Activated CD8-positive, alpha-beta T cell treated with anti-CD3 and anti-CD28 coated beads, Interleukin-2, amount 10 ng/mL, durations not matched to agents 7 days and 5 days (primary cell): Measurements from ENCODE around the gene RBFOX1. TPM values are rescaled to one million over a fixed set of nuclear protein-coding genes. Genes with fewer than 3 reads are reported as not detected.

Experiments
- ATAC-seq: fragments of 150-1000 bp; cut with Tn5 transposase; one replicate; pipeline ENCODE4 v1.10.0; 2021; ENCODE audit warnings: moderate library complexity
- CTCF ChIA-PET: fragments of 350-600 bp; sonication (Branson Sonifier 250); formaldehyde crosslinking; loops from one replicate; lab custom pipeline; 2021; ENCODE audit warnings: antibody characterized with exemption; lab: Charles Lee
- POLR2A ChIA-PET: fragments of 350-600 bp; sonication (Branson Sonifier 250); formaldehyde crosslinking; loops from one replicate; lab custom pipeline; 2021; ENCODE audit warnings: antibody characterized with exemption; lab: Charles Lee
- DNase-seq: peaks from one replicate; pipeline ENCODE4 v3.0.0-alpha.2; 2020
- H3K27ac Mint-ChIP-seq: one replicate; pipeline ENCODE4 v1.8.0; 2021; ENCODE audit warnings: mild to moderate bottlenecking, mixed read lengths
- H3K27me3 Mint-ChIP-seq: one replicate; pipeline ENCODE4 v1.8.0; 2021; ENCODE audit warnings: low read depth, mixed read lengths
- H3K36me3 Mint-ChIP-seq: one replicate; pipeline ENCODE4 v1.8.0; 2021; ENCODE audit warnings: low read depth, mixed read lengths
- H3K4me1 Mint-ChIP-seq: one replicate; pipeline ENCODE4 v1.8.0; 2021; ENCODE audit warnings: low read depth, mixed read lengths
- H3K4me3 Mint-ChIP-seq: one replicate; pipeline ENCODE4 v1.8.0; 2021; ENCODE audit warnings: mild to moderate bottlenecking, mixed read lengths
- H3K9me3 Mint-ChIP-seq: one replicate; pipeline ENCODE4 v1.8.0; 2022; ENCODE audit warnings: mixed read lengths; ENCODE audit not compliant: insufficient read depth
- total RNA-seq, 2 experiments: library from RNA; stranded (reverse); gene quantifications; one replicate each; pipeline ENCODE4 v1.2.3, GENCODE V29; 2021

RBFOX1 gene
- total RNA-seq, 2 experiments from 2014 or later: not detected

DNA sequence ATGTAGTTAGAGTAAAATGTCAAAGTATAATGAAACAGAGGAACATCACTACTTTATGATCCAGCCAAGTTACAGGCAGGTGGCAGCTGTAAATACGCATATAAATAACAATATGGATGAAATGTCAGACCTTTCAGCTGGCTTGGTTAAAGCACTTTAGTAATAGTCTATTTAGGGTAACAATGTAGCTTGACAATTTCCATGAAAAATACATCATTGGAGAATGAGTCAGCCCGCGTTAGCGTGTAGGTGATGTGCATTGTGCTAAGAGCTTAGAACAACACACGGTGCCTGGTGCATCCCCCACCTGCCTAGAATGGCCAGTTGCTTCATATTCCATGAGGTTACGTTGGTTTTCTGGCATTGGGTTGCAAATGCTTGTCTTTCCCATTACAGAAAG lies 119.4 kb downstream of the RBFOX1 start:
- ChIA-PET CTCF (no interaction called here), POLR2A (no interaction called here)
- H3K27ac Mint-ChIP-seq: no peak overlapping the region

DNA sequence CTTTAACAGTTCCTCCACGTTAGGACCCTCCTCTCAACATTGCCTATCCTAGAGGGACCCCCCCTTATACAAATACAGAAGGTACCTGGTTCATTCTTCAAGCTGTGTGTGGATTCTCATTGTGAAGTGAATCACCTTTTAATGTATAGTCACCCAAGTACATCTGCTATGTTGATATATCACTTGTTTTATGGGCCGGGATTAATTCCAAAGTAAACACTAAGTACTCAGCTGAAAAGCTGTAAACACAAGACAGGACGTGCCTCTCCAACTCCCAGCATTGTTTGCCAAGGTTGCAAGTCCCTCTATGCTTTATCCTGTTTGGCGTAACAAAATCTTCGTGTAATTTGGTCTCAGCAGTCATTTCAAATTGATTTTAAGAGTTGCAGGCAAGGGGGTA lies 123.6 kb downstream of the RBFOX1 start:
- DNase-seq (no peak), ATAC-seq (no peak)
- CTCF ChIA-PET: no interaction called here
- POLR2A ChIA-PET: no interaction called here
- Mint-ChIP-seq H3K27ac (no peak overlapping the region), H3K27me3 (no peaks in the 10 kb centered on the region), H3K36me3 (no peaks in the 10 kb centered on the region), H3K4me3 (no peak overlapping the region), H3K9me3 (peaks cover 13% of the 10 kb centered on the region), H3K4me1 (no peaks in the 10 kb centered on the region)

More for the DNA sequence above, 119.4 kb downstream of the RBFOX1 start:
- DNase-seq (no peak), ATAC-seq (no peak)
- H3K36me3 Mint-ChIP-seq: no peaks in the 10 kb centered on the region
- no peak overlapping the region for H3K4me3 Mint-ChIP-seq
- no peaks in the 10 kb centered on the region for H3K27me3 Mint-ChIP-seq
- peaks cover 13% of the 10 kb centered on the region for H3K9me3 Mint-ChIP-seq
- no peaks in the 10 kb centered on the region for H3K4me1 Mint-ChIP-seq

DNA sequence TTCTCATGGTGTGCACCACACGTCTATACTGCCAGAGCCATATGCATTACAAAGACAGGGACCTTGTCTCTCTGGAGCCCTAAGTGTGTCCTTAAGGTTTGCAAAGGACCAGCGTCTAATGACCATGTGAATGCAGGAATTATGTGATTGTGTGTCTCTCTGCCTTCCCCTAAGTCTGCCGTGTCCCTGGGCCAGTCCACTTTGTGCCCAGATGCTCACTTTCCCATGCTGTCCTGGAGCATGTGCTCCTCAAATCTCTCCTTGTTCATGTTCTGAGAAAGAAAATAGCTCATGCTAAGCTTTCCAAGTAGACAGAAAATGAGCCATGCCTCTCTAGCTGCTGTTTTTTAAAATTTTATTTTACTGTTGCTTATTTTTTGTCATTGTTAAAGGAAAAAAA lies 125.5 kb downstream of the RBFOX1 start:
- H3K36me3 Mint-ChIP-seq: no peaks in the 10 kb centered on the region
- ChIA-PET CTCF (no interaction called here), POLR2A (no interaction called here)
- no peak for DNase-seq
- no peak for ATAC-seq
- H3K4me1 Mint-ChIP-seq: no peaks in the 10 kb centered on the region
- no peak overlapping the region for H3K27ac Mint-ChIP-seq
- H3K27me3 Mint-ChIP-seq: no peaks in the 10 kb centered on the region
- no peak overlapping the region for H3K4me3 Mint-ChIP-seq
- peaks cover 13% of the 10 kb centered on the region for H3K9me3 Mint-ChIP-seq

DNA sequence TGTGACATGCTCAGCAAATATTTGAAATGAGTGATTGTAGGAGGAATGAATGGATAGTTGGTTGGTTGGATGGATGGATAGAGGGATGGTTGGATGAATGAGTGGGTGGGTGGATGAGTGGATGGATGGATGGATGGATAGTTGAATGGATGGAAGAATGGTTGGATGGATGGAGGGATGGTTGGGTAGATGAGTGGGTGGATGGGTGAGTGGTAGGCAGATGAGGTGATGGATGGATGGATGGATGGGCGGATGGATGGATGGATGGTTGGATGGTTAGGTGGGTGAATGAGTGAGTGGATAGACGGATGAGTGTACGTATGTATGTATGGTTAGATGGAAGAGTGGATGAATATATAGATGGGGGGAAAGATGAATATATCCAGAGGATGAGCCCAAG lies 137.7 kb downstream of the RBFOX1 start:
- no peaks in the 10 kb centered on the region for H3K36me3 Mint-ChIP-seq
- no peaks in the 10 kb centered on the region for H3K4me1 Mint-ChIP-seq
- POLR2A ChIA-PET: no interaction called here
- H3K27me3 Mint-ChIP-seq: no peaks in the 10 kb centered on the region
- CTCF ChIA-PET: no interaction called here
- no peak for DNase-seq
- no peak overlapping the region for H3K27ac Mint-ChIP-seq
- H3K9me3 Mint-ChIP-seq: peaks cover 8% of the 10 kb centered on the region
- H3K4me3 Mint-ChIP-seq: no peak overlapping the region
- no peak for ATAC-seq

DNA sequence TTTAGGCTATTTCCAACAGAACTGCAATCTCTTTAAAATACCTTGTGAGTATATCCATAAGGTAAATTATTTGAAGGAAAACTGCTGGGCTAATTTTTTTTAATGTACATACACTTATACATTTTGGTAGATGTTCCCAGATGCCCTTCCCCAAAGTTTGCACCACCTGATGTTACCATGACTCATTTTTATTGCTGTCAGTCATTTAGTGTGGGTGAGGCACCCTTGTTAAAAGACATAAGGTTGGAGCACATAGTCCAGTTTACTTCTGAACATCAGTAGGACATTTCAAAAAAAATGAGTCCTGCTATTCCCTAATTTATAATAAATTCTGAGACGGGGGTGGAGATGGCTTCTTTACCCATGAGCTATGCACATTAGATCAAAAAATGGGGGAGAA lies 138.6 kb downstream of the RBFOX1 start:
- CTCF ChIA-PET: no interaction called here
- no peak for ATAC-seq

DNA sequence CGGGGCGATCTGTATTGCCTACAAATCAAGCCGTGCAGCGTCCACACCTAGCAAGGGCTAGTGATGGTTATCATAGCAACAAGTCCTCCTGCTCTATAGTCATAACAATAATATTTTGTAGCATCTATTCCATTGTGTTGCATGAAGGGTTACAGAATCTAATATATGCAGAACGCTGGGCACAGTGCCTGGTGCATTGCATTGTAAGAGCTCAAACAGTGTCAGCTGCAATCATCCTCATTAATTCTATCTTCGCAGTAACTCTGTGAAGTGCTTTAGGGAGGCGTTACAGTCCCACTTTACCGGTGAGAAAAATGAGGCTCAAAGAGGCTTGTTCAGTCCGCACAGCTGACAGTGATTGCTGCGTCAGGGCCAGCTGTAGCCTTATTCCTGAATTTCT lies 149.4 kb downstream of the RBFOX1 start:
- H3K4me1 Mint-ChIP-seq: no peaks in the 10 kb centered on the region
- H3K4me3 Mint-ChIP-seq: no peak overlapping the region
- H3K27ac Mint-ChIP-seq: no peak overlapping the region
- ChIA-PET POLR2A (no interaction called here), CTCF (no interaction called here)
- no peaks in the 10 kb centered on the region for H3K36me3 Mint-ChIP-seq
- no peaks in the 10 kb centered on the region for H3K27me3 Mint-ChIP-seq
- ATAC-seq (no peak), DNase-seq (no peak)
- H3K9me3 Mint-ChIP-seq: peaks cover 4% of the 10 kb centered on the region

More for the DNA sequence above, 138.6 kb downstream of the RBFOX1 start:
- no peak for DNase-seq
- Mint-ChIP-seq H3K27ac (no peak overlapping the region), H3K9me3 (peaks cover 8% of the 10 kb centered on the region), H3K4me3 (no peak overlapping the region), H3K36me3 (no peaks in the 10 kb centered on the region), H3K4me1 (no peaks in the 10 kb centered on the region), H3K27me3 (no peaks in the 10 kb centered on the region)
- POLR2A ChIA-PET: no interaction called here

DNA sequence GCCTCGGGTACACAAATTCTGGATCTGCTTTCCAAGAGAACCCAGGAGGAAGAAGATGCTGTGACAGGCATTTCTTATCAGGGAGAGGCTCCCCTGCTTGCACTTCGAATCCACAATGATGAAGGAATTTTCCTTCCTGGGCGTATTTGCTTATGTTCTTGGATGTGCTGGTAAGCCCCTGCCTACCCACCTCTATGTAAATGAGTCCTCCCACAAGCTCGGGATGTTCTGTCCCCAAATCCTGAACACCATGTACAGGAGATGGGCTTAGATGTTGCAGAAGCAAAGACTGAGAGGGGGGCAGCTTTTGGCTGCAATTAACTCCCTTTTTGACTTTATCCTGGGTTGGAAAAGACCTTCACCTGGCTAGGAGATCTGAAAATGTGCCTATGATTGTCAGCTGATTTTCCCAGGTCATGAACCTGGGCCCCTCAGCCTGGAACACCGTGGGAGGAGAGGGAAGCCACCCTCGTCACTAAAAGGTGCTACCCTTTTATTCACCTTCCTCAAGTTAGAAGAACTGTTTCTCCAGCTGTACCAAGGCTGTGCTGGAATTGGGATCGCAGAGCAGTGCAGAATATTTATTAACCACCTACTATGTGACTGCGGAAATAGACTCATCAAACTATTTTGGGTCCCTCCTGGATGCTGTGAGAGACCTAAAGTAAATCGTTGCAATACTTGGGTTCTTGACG lies 150.1 kb downstream of the RBFOX1 start:
- no peak for DNase-seq
- H3K36me3 Mint-ChIP-seq: no peaks in the 10 kb centered on the region
- no peaks in the 10 kb centered on the region for H3K27me3 Mint-ChIP-seq
- H3K9me3 Mint-ChIP-seq: peaks cover 4% of the 10 kb centered on the region
- H3K27ac Mint-ChIP-seq: no peak overlapping the region
- H3K4me3 Mint-ChIP-seq: no peak overlapping the region
- H3K4me1 Mint-ChIP-seq: no peaks in the 10 kb centered on the region
- ATAC-seq: no peak
- ChIA-PET CTCF (no interaction called here), POLR2A (no interaction called here)

DNA sequence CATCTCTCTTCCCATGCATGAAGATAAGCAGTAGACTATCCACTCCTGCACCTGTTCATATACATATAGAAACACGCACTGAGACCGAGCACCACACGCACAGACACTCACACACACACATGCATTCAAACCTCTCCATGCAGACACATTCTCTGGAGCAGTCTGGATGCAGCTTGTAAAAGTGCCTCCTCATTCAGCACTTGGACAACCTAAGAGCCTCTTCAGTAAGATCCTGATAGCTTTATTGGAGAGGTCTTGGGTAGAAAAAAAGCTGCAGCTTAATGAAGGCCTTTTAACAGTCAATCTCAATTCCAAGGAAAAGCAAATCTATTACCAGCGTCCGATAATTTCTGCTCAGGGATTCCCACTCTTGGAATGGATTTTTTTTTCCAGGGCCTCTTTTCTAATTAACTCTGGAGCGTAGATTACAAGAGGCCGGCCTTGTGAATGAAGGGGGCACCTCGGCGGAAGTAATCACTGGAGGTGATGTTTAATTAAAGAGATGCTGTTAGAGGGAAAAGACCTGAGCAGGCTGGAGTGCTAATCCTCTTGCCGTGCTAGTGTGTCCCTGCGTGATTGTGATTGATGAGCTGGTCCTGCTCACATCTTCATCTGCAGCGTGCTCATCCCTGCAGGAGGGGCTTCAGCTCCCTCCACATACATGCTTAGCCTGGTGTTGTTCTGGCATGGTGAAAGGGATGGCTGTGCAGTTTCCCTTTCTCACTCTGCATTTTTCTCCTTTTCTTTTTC lies 155.1 kb downstream of the RBFOX1 start:
- no peaks in the 10 kb centered on the region for H3K27me3 Mint-ChIP-seq
- ATAC-seq (no peak), DNase-seq (no peak)
- no peaks in the 10 kb centered on the region for H3K4me1 Mint-ChIP-seq
- H3K9me3 Mint-ChIP-seq: peaks cover 3% of the 10 kb centered on the region
- ChIA-PET CTCF (no interaction called here), POLR2A (no interaction called here)
- no peaks in the 10 kb centered on the region for H3K36me3 Mint-ChIP-seq
- no peak overlapping the region for H3K27ac Mint-ChIP-seq
- H3K4me3 Mint-ChIP-seq: no peak overlapping the region

DNA sequence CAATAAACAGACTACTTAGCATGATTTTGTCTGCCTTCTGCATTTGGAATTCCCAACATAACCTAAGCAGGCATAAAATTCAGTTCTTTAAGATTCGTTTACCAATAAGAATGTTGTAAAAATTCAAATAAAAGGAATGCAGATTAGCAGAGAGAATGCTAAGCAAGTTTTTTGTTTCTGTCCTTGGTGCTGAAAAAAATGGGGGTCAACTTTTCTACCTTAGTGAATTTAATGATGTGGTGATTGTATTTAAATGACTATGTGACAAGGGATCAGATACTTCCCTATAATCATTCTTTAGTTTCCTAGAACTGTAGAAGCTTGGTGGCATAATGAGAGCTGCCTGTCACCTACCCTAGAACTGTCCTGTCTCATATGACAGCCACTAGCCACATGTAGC lies 159.5 kb downstream of the RBFOX1 start:
- H3K36me3 Mint-ChIP-seq: no peaks in the 10 kb centered on the region

DNA sequence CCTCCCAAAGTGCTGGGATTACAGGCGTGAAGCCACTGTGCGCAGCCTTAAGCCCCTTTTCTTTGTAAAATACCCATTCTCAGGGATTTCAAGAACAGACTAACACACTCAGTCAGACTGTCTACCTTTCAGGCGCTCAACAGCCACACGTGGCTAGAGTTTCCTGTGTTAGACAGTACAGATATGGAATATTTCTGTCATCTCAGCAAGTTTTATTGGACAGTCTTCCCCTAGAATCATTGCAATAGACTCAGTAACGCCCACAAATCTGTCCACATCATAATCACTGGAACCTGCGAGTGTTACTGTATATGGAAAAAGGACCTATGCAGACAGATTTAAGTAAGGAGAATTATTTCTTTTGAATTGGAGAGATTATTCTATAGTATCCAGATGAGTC lies 160.5 kb downstream of the RBFOX1 start:
- peaks cover 14% of the 10 kb centered on the region for H3K9me3 Mint-ChIP-seq
- ATAC-seq: no peak
- POLR2A ChIA-PET: no interaction called here
- CTCF ChIA-PET: no interaction called here
- H3K27me3 Mint-ChIP-seq: no peaks in the 10 kb centered on the region
- no peaks in the 10 kb centered on the region for H3K36me3 Mint-ChIP-seq
- H3K4me3 Mint-ChIP-seq: no peak overlapping the region
- H3K27ac Mint-ChIP-seq: no peak overlapping the region
- no peaks in the 10 kb centered on the region for H3K4me1 Mint-ChIP-seq
- DNase-seq: no peak

More for the DNA sequence above, 159.5 kb downstream of the RBFOX1 start:
- H3K4me1 Mint-ChIP-seq: no peaks in the 10 kb centered on the region
- peaks cover 10% of the 10 kb centered on the region for H3K9me3 Mint-ChIP-seq
- no peak for DNase-seq
- ChIA-PET CTCF (no interaction called here), POLR2A (no interaction called here)
- no peak overlapping the region for H3K27ac Mint-ChIP-seq
- no peaks in the 10 kb centered on the region for H3K27me3 Mint-ChIP-seq
- H3K4me3 Mint-ChIP-seq: no peak overlapping the region
- ATAC-seq: no peak

DNA sequence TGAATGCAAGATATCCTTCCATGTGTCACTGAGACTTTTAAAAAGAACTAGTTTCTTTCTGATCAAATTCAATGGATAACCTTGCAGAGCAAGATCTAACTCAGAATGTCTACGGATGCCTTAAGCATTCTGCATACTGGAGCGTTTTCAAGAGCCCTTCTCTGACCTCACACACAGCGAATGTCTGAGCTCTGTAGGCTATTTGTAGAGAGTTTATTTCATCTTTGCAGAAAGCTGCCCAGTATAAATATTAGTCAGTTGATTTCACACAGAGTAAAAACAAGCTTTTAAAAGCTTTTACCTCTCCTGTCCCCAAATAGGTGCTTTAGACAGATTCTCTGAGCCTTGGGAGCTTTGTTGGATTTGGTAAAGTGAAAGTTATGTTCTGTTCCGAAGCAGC lies 165.0 kb downstream of the RBFOX1 start:
- Mint-ChIP-seq H3K27me3 (no peaks in the 10 kb centered on the region), H3K4me1 (no peaks in the 10 kb centered on the region), H3K4me3 (no peak overlapping the region), H3K27ac (no peak overlapping the region), H3K9me3 (peaks cover 23% of the 10 kb centered on the region), H3K36me3 (no peaks in the 10 kb centered on the region)
- ChIA-PET POLR2A (no interaction called here), CTCF (no interaction called here)
- DNase-seq (no peak), ATAC-seq (no peak)

DNA sequence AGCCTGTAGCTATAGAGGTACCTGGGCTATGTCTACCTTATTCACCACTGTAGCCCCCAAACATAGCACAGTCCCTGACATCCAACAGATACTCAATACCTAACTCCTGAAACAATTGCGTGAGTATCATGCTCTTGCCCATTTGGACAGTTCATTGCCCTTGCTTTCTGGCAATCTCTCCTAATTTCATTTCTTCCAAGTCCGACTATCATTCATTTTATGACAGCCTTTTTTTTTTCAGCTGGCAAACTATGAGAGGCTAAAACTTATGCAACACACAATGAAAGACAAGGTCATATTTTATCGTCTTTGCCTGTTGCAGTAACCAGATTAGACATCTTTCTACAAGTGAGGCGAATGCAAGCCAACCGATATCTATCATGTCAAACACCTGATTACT lies 169.2 kb downstream of the RBFOX1 start:
- peaks cover 20% of the 10 kb centered on the region for H3K9me3 Mint-ChIP-seq
- H3K27ac Mint-ChIP-seq: no peak overlapping the region
- POLR2A ChIA-PET: no interaction called here
- no peaks in the 10 kb centered on the region for H3K4me1 Mint-ChIP-seq
- DNase-seq (no peak), ATAC-seq (no peak)
- CTCF ChIA-PET: no interaction called here
- no peaks in the 10 kb centered on the region for H3K36me3 Mint-ChIP-seq
- H3K27me3 Mint-ChIP-seq: no peaks in the 10 kb centered on the region
- H3K4me3 Mint-ChIP-seq: no peak overlapping the region
